Tibial nerve (tissue), 4 donors: ENCODE data around the gene RAB14.

Experiments
- CTCF ChIP-seq, 5 experiments: fragments of 200-600 bp in 3 of 5; fragments of 450-650 bp in 2 of 5; sonication (generic) in 3 of 5; IDR thresholded peaks; one replicate each; pipeline ENCODE4 v1.5.1; 2016 to 2019; ENCODE audit warnings: antibody characterized with exemption in 5 of 5, mild to moderate bottlenecking in 3 of 5, moderate library complexity in 2 of 5
- EP300 ChIP-seq, 2 donors: sonication (generic); formaldehyde crosslinking; IDR thresholded peaks; one replicate each; pipeline ENCODE4 v1.6.1; 2017; ENCODE audit warnings: antibody characterized with exemption in 2 of 2, mild to moderate bottlenecking in 1 of 2
- POLR2A ChIP-seq, 2 donors: fragments of 450-650 bp; IDR thresholded peaks; one replicate each; pipeline ENCODE4 v1.6.1; 2017; ENCODE audit warnings: antibody characterized with exemption in 2 of 2, mild to moderate bottlenecking in 2 of 2, moderate library complexity in 2 of 2

DNA sequence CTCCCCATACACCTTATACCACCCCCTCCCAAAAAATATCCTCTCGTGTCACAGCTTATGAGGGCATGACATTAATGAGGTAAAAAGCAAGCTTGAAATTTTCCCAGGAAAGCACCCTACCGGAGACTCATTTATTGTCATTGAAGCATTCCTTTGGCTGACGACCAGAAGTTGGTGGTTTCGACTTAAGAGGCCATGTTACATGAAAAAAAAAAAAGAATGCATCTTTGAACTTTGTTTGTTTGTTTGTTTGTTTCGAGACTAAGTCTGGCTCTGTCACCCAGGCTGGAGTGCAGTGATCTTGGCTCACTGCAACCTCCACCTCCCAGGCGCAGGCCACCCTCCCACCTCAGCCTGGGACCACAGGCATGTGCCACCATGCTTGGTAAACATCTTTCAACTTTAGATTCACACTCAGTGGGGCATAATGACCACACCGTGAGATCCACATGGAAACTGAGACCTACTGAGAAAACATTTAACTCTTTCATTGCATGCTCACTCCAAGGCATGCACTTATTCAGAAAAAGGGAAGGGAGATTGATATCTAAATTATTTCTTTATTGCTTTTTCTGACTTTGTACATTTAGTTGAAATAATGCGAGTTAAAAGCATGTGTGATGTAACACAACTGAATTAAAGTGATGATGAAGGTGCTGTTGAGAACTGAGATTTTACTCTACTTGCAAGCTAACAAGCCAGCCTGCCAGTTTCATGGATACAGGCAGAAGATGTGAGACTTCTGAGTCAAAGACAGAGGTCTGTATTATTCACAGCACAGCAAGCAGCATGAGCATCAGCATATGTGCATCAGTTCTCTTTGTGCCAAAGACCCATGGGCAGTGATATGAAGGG is 5.1 kb upstream of the RAB14 start:
- TF ChIP-seq CTCF (IDR thresholded peaks at IDR 0.05) (no peak), POLR2A (IDR thresholded peaks at IDR 0.05) (no peak), EP300 (IDR thresholded peaks at IDR 0.05) (no peak)
